Activated CD4-positive, alpha-beta T cell treated with anti-CD3 and anti-CD28 coated beads, Interleukin-2, amount 50 U/mL, for 4 hours (primary cell): ENCODE results near the gene TRMU.

Experiments used
- DNase-seq, 2 experiments: peaks; one replicate each; pipeline ENCODE4 v3.0.0-alpha.2; 2020

Gene TRMU

GRCh38 chr22:46335201-46336118 lies at the start of gene TRMU:
TRMU (plus strand) TSS chr22:46335714; CDS start chr22:46335765, 51 bp downstream.
- DNase-seq, result peak; percentile 52 to 55

- DNase-seq, result no peak
These were observed 49.5 kb upstream of the TRMU start for GRCh38 chr22:46286006-46286405.

- no peak for DNase-seq
These were observed 48.3 kb upstream of the TRMU start for GRCh38 chr22:46286941-46287872.

GRCh38 chr22:46287873-46288751 lies 47.4 kb upstream of the TRMU start:
- DNase-seq, result no peak

GRCh38 chr22:46288846-46289243 lies 46.7 kb upstream of the TRMU start:
- no peak for DNase-seq

GRCh38 chr22:46289244-46289891 lies 46.1 kb upstream of the TRMU start:
- no peak for DNase-seq

- DNase-seq, result no peak
These were observed 45.2 kb upstream of the TRMU start for GRCh38 chr22:46290121-46290842.

GRCh38 chr22:46290843-46291785 lies 44.4 kb upstream of the TRMU start:
- no peak for DNase-seq

GRCh38 chr22:46292173-46292572 lies 43.3 kb upstream of the TRMU start:
- DNase-seq, result no peak

- no peak for DNase-seq
These were observed 42.8 kb upstream of the TRMU start for GRCh38 chr22:46292732-46293131.

- no peak for DNase-seq
These were observed 41.8 kb upstream of the TRMU start for GRCh38 chr22:46293577-46294260.

- DNase-seq, result no peak
These were observed 40.7 kb upstream of the TRMU start for GRCh38 chr22:46294784-46295183.

- no peak for DNase-seq
These were observed 40.1 kb upstream of the TRMU start for GRCh38 chr22:46295277-46295971.

- DNase-seq, result peak; percentile 94 to 96
These were observed 39.0 kb upstream of the TRMU start, which contains the start of gene GTSE1 for GRCh38 chr22:46296257-46297150. GTSE1 (plus strand) TSS chr22:46296870; CDS start chr22:46297401, 531 bp downstream.

GRCh38 chr22:46297151-46297812 lies 38.2 kb upstream of the TRMU start:
- DNase-seq, result no peak

- no peak for DNase-seq
These were observed 36.4 kb upstream of the TRMU start for GRCh38 chr22:46299101-46299500.

GRCh38 chr22:46300491-46300890 lies 35.0 kb upstream of the TRMU start:
- no peak for DNase-seq
